Measurements from ENCODE around the gene RAB11FIP3. TPM values are rescaled to one million over a fixed set of nuclear protein-coding genes. Genes with fewer than 3 reads are reported as not detected.

The RAB11FIP3 gene
- total and polyA plus RNA-seq, 2 of the 13 experiments (the other 11 are each of a cell fraction or from before 2014, with no cell fraction given) = 34.3 to 57.6 TPM

- TF ChIP-seq MTF1 (CRISPR knock-in tag; IDR thresholded peaks at IDR 0.05) = no peak
- TF ChIP-seq SALL1 (CRISPR knock-in tag; IDR thresholded peaks at IDR 0.05) = peak; percentile 72; the same call in 1 of the 2 replicates
- TF ChIP-seq KLF12 (CRISPR knock-in tag; IDR thresholded peaks at IDR 0.05; ENCODE audit: borderline replicate concordance) = 0 out of 2 replicates have a peak, but pooled peaks have one; percentile 34
- TF ChIP-seq HHEX (CRISPR knock-in tag; IDR thresholded peaks at IDR 0.05) = no peak
- TF ChIP-seq SALL2 (CRISPR knock-in tag; IDR thresholded peaks at IDR 0.05) = peak; percentile 63; the same call in 1 of the 2 replicates
- no peak for TF ChIP-seq ATF7 (IDR thresholded peaks at IDR 0.05)
- peak; percentile 11; the same call in 1 of the 2 replicates for TF ChIP-seq ATF7 (CRISPR knock-in tag; IDR thresholded peaks at IDR 0.05)
- TF ChIP-seq MIXL1 (CRISPR knock-in tag; IDR thresholded peaks at IDR 0.05) = no peak
- TF ChIP-seq MXD4 (CRISPR knock-in tag; IDR thresholded peaks at IDR 0.05) = no peak
- no peak for TF ChIP-seq TSC22D2 (CRISPR knock-in tag; IDR thresholded peaks at IDR 0.05; ENCODE audit: borderline replicate concordance)
- TF ChIP-seq RAD51 (IDR thresholded peaks at IDR 0.05; ENCODE audit: borderline replicate concordance) = no peak
- TF ChIP-seq ZNF253 (CRISPR knock-in tag; IDR thresholded peaks at IDR 0.05; ENCODE audit: borderline replicate concordance) = no peak
- TF ChIP-seq ZNF441 (CRISPR knock-in tag; IDR thresholded peaks at IDR 0.05; ENCODE audit: borderline replicate concordance) = no peak
- TF ChIP-seq ZNF205 (CRISPR knock-in tag; IDR thresholded peaks at IDR 0.05) = no peak
- TF ChIP-seq GABPB1 (CRISPR knock-in tag; IDR thresholded peaks at IDR 0.05) = peak; percentile 66
- TF ChIP-seq ZNF17 (CRISPR knock-in tag; IDR thresholded peaks at IDR 0.05) = no peak
- TF ChIP-seq HCFC1 (IDR thresholded peaks at IDR 0.05; ENCODE audit: low read depth, low read length) = no peak
- TF ChIP-seq HINFP (CRISPR knock-in tag; IDR thresholded peaks at IDR 0.05; ENCODE audit: low read depth) = no peak
- TF ChIP-seq SKIL (CRISPR knock-in tag; IDR thresholded peaks at IDR 0.05; ENCODE audit: borderline replicate concordance) = peak; percentile 62
- TF ChIP-seq SNAPC5 (CRISPR knock-in tag; IDR thresholded peaks at IDR 0.05; ENCODE audit: borderline replicate concordance) = no peak
- no peak for TF ChIP-seq ZMAT5 (CRISPR knock-in tag; IDR thresholded peaks at IDR 0.05; ENCODE audit: borderline replicate concordance, low read depth)
These were observed 118.1 kb downstream of the RAB11FIP3 start (continued) for GRCh38 chr16:543301-544164.
